Measurements from ENCODE around the gene PLPPR3.

PLPPR3 gene

GRCh38 chr19:771332-771785 lies 50.4 kb downstream of the PLPPR3 start:
- no peak for DNase-seq (ENCODE audit: low read depth)

DNA sequence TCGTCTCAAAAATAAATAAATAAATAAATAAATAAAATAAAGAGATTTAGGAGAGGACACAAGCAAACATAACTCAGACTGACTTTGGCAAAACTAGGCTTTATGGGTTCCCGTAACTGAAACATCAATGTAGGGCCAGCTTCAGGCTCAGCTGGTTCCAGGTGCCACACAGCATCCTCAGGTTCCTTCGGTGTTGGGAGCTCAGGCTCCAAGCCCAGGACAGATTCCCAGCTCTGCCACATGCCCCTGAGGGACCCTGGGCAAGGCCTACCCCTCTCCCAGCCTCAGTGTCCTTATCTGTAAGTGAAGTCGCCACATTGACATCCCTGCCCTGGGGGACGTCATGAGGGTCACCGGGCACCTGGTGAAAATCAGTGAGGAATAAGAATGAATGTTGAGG lies 52.1 kb downstream of the PLPPR3 start:
- no peak for DNase-seq (ENCODE audit: low read depth)

DNA sequence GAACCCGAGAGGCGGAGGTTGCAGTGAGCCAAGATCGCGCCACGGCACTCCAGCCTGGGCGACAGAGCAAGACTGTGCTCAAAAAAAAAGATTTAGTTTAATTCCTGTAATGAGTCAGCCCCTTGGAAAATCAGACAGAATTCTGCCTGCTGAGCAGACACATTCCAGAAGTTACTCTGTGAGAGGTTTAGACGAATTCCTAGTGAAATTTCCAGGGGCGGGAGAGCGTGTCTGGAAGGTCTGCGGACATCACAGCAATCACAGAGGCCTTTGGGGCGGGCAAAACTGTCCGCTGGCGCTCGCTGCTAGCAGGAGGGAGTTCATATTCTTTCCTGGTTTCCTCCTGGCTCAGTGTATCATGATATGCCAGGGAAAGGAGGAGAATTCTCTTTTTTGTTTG lies 53.3 kb downstream of the PLPPR3 start:
- no peak for DNase-seq (ENCODE audit: low read depth)

GRCh38 chr19:765179-765738 lies 56.5 kb downstream of the PLPPR3 start:
- no peak for DNase-seq (ENCODE audit: low read depth)

- no peak for DNase-seq (ENCODE audit: low read depth)
Observed at GRCh38 chr19:764301-764700, 57.5 kb downstream of the PLPPR3 start.

DNA sequence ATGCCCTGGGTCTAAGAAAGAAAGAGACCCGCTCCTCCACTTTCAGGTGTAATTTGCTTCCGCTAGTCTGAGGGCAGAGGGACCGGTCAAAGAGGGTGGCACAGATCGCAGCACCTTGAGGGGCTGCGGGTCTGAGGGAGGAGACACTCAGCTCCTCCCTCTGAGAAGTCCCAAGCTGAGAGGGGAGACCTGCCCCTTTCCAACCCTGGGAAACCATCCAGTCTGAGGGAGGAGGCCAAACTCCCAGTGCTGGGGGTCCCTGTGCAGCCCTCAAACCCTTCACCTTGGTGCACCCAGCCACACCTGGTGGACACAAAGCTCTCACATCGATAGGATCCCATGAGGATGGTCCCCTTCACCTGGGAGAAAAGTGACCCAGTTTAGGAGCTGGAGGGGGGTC lies 57.9 kb downstream of the PLPPR3 start:
- no peak for DNase-seq (ENCODE audit: low read depth)

GRCh38 chr19:763181-763580 lies 58.6 kb downstream of the PLPPR3 start:
- no peak for DNase-seq (ENCODE audit: low read depth)
